ENCODE measurements around the gene RHOC. TPM values are rescaled to one million over a fixed set of nuclear protein-coding genes. Genes with fewer than 3 reads are reported as not detected.

RHOC gene
- total RNA-seq, 1 donor: 379 TPM

DNA sequence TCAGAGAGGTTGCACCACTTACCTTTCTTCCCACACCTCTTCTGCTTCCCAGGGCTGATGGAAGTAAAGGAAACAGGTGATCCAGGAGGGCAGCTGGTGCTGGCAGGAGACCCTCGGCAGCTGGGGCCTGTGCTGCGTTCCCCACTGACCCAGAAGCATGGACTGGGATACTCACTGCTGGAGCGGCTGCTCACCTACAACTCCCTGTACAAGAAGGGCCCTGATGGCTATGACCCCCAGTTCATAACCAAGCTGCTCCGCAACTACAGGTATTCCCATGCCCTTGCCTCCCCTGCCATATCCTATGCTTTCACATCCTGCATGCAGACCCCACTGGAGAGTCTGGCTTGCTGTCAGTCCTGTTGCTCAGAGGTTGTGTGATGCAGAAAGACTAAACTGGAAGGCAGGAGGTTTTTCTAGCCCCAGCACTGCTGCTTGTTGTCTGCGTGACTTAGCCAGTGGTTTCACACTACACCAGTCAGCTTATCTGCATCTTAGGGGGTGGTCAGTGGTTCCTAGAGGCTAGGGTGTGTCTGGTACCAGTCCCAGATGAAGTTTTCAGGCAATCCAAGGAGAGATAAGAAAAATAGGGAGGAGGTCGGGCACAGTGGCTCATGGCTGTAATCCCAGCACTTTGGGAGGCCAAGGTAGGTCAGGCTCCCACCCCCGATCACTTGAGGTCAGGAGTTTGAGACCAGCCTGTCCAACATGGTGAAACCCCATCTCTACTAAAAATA is 10.2 kb downstream of the RHOC start:
- TF ChIP-seq, protein P1, sequence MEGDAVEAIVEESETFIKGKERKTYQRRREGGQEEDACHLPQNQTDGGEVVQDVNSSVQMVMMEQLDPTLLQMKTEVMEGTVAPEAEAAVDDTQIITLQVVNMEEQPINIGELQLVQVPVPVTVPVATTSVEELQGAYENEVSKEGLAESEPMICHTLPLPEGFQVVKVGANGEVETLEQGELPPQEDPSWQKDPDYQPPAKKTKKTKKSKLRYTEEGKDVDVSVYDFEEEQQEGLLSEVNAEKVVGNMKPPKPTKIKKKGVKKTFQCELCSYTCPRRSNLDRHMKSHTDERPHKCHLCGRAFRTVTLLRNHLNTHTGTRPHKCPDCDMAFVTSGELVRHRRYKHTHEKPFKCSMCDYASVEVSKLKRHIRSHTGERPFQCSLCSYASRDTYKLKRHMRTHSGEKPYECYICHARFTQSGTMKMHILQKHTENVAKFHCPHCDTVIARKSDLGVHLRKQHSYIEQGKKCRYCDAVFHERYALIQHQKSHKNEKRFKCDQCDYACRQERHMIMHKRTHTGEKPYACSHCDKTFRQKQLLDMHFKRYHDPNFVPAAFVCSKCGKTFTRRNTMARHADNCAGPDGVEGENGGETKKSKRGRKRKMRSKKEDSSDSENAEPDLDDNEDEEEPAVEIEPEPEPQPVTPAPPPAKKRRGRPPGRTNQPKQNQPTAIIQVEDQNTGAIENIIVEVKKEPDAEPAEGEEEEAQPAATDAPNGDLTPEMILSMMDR (IDR thresholded peaks at IDR 0.05; ENCODE audit: insufficient read depth, low read depth, low read length): no peak
- DNase-seq (ENCODE audit: low read depth): no peak
- H3K4me3 ChIP-seq (ENCODE audit: low read depth, low read length): no peak overlapping the region

DNA sequence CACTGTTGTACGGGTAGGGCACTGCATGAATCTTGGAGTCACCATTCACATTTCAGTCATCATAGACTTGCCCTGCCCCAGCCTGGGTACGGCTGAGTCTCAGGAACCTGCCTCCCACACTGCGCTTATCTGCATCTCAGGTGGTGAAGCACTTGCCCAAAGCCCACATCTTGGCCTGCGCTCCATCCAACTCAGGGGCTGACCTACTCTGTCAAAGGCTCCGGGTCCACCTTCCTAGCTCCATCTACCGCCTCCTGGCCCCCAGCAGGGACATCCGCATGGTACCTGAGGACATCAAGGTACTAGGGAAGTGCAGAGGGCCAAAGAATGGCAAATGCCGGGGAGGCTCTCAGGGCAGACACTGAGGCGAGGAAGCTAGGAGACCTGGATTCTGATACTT is 11.7 kb downstream of the RHOC start:
- TF ChIP-seq, protein P1 (IDR thresholded peaks at IDR 0.05; ENCODE audit: insufficient read depth, low read depth, low read length): no peak
- no peak overlapping the region for H3K4me3 ChIP-seq (ENCODE audit: low read depth, low read length)
- no peak for DNase-seq (ENCODE audit: low read depth)

DNA sequence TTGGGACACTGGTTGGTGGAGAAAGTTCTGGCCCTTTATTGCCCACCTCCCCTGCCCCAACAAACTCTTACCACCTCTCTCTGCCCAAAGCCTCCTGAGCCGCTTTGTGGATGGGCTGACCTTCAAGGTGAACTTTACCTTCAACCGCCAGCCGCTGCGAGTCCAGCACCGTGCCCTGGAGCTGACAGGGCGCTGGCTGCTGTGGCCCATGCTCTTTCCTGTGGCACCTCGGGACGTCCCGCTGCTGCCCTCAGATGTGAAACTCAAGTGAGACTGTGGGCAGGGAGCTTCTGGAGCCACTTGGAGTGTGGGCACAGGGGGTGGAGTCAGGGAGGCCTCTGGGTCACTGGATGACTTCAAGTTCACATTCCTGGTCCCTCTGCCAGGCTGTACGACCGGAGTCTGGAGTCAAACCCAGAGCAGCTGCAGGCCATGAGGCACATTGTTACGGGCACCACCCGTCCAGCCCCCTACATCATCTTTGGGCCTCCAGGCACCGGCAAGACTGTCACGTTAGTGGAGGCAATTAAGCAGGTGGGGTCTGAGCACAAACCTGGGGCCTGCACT is 12.5 kb downstream of the RHOC start:
- TF ChIP-seq, protein P1 (IDR thresholded peaks at IDR 0.05; ENCODE audit: insufficient read depth, low read depth, low read length): no peak
- H3K4me3 ChIP-seq (ENCODE audit: low read depth, low read length): no peak overlapping the region
- no peak for DNase-seq (ENCODE audit: low read depth)

DNA sequence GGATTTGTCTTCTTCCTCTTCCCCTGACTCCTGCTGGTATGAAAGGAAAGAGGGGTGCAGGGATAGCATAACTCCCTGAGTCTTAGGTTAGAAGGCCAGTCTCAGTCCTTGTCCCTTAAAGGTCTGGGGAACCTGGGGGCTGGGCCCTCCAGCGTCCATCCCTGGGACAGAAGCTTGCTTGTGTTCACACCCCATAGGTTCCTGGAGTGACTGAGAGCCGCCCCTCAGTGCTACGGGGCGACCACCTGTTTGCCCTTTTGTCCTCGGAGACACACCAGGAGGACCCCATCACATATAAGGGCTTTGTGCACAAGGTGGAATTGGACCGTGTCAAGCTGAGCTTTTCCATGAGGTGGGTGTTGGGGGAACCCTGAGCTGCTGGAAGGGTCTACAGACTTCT is 13.1 kb downstream of the RHOC start:
- no peak for DNase-seq (ENCODE audit: low read depth)
- TF ChIP-seq, protein P1 (IDR thresholded peaks at IDR 0.05; ENCODE audit: insufficient read depth, low read depth, low read length): no peak
- no peak overlapping the region for H3K4me3 ChIP-seq (ENCODE audit: low read depth, low read length)

DNA sequence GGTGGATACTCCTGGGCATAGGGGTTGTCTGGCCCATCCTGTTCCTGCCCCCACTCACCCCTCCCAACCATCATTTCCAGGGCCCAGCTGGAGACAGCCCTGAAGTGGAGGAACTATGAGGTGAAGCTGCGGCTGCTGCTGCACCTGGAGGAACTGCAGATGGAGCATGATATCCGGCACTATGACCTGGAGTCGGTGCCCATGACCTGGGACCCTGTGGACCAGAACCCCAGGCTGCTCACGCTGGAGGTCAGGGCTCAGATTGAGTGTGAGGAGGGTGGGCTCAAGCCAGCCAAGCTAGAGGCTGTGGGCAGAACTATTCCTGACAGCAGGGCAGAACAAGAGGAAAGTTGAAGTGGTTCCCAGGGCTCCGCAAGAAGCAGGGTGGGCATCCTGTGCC is 14.2 kb downstream of the RHOC start:
- no peak for DNase-seq (ENCODE audit: low read depth)
- H3K4me3 ChIP-seq (ENCODE audit: low read depth, low read length): no peak overlapping the region
- TF ChIP-seq, protein P1 (IDR thresholded peaks at IDR 0.05; ENCODE audit: insufficient read depth, low read depth, low read length): no peak

DNA sequence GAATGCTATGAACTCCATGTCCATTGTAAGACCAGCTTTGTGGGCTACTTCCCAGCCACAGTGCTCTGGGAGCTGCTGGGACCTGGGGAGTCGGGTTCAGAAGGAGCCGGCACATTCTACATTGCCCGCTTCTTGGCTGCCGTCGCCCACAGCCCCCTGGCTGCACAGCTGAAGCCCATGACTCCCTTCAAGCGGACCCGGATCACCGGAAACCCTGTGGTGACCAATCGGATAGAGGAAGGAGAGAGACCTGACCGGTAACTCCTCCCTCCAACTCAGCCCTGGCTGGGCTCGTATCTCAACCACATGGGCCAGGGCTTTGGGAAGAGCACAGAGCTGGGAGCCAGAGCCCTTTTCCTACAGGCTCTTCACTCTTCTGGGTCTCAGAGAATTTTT is 17.1 kb downstream of the RHOC start:
- TF ChIP-seq, protein P1 (IDR thresholded peaks at IDR 0.05; ENCODE audit: insufficient read depth, low read depth, low read length): no peak
- H3K4me3 ChIP-seq (ENCODE audit: low read depth, low read length): no peak overlapping the region
- DNase-seq (ENCODE audit: low read depth): no peak
